Muscle of leg (tissue), 11 donors: ENCODE measurements around the gene SLC2A11. TPM values are rescaled to one million over a fixed set of nuclear protein-coding genes. Genes with fewer than 3 reads are reported as not detected.
"Not testable (repeated sequence)": the region's sequence is repeated elsewhere in the genome, so short reads cannot be mapped to it uniquely, and the experiment has no call there.

Experiments
- DNase-seq: peaks from one replicate; pipeline ENCODE4 v3.0.0; 2013
- H3K27ac ChIP-seq: one replicate; pipeline ENCODE4 v1.5.1; 2013; ENCODE audit warnings: mild to moderate bottlenecking, low read length, control low read depth
- H3K27me3 ChIP-seq: one replicate; pipeline ENCODE4 v1.6.1; 2013; ENCODE audit warnings: low read length; ENCODE audit not compliant: control insufficient read depth, insufficient read depth
- H3K36me3 ChIP-seq: one replicate; pipeline ENCODE4 v1.6.1; 2013; ENCODE audit warnings: low read length; ENCODE audit not compliant: control insufficient read depth, insufficient read depth
- H3K4me1 ChIP-seq: one replicate; pipeline ENCODE4 v1.6.1; 2013; ENCODE audit warnings: low read length; ENCODE audit not compliant: control insufficient read depth, insufficient read depth
- H3K4me3 ChIP-seq: one replicate; pipeline ENCODE4 v1.5.1; 2013; ENCODE audit warnings: low read length, control low read depth
- H3K9me3 ChIP-seq: replicated peaks from 2 replicates; pipeline ENCODE4 v1.6.1; 2013; ENCODE audit warnings: low read depth, low read length; ENCODE audit not compliant: control insufficient read depth
- WGBS: methylation state at CpG from one replicate; pipeline ENCODE4 v1.1.5; 2013; ENCODE audit warnings: missing lambda C conversion rate; ENCODE audit not compliant: insufficient coverage; 5-methylcytosine and 5-hydroxymethylcytosine counted together
- polyA plus RNA-seq, 8 donors: library from polyadenylated mRNA; unstranded; fragments of 120-200 nt; gene quantifications; one replicate each; pipeline versions ENCODE4 v1.2.1 to v1.2.3, GENCODE V29; 2013; ENCODE audit warnings: inconsistent platforms in 1 of 8, low replicate concordance in 1 of 8; ENCODE audit not compliant: insufficient read length in 8 of 8, insufficient read depth in 1 of 8
- total RNA-seq: library from RNA; stranded (reverse); fragments of 120-200 nt; gene quantifications from one replicate; pipeline ENCODE4 v1.2.4, GENCODE V29; 2013

Gene SLC2A11
- total and polyA plus RNA-seq, 9 donors = 2.8 to 8.4 (median 6.2) TPM

GRCh38 chr22:23920267-23920611, 62.6 kb downstream of the SLC2A11 start:
- not testable (repeated sequence) for H3K9me3 ChIP-seq, H3K4me3 ChIP-seq, H3K27me3 ChIP-seq, H3K4me1 ChIP-seq, DNase-seq, H3K27ac ChIP-seq
- WGBS = no CpG with 5 or more reads among the region's 1 CpG
- H3K36me3 ChIP-seq = peaks cover 12% of the 10 kb centered on the region

- Histone ChIP-seq H3K36me3 (peaks cover 18% of the 10 kb centered on the region), H3K9me3 (peaks cover 12% of the 10 kb centered on the region)
- not testable (repeated sequence) for H3K4me1 ChIP-seq, H3K27ac ChIP-seq, H3K4me3 ChIP-seq, DNase-seq, H3K27me3 ChIP-seq
- 91% methylated on average over 6 of the region's 13 CpGs for WGBS
Observed at GRCh38 chr22:23921586-23922201, 64.0 kb downstream of the SLC2A11 start.

- peaks cover 12% of the 10 kb centered on the region for H3K9me3 ChIP-seq
- peaks cover 18% of the 10 kb centered on the region for H3K36me3 ChIP-seq
- no peak for DNase-seq
- H3K4me1 ChIP-seq = no peaks in the 10 kb centered on the region
- H3K27ac ChIP-seq = no peak overlapping the region
- no peak overlapping the region for H3K4me3 ChIP-seq
- no peaks in the 10 kb centered on the region for H3K27me3 ChIP-seq
- no CpG with 5 or more reads among the region's 2 CpGs for WGBS
Observed at GRCh38 chr22:23922921-23923320, 65.2 kb downstream of the SLC2A11 start.

- Histone ChIP-seq H3K4me1 (peaks cover 5% of the 10 kb centered on the region), H3K4me3 (no peak overlapping the region), H3K27ac (no peak overlapping the region), H3K9me3 (peaks cover 12% of the 10 kb centered on the region), H3K36me3 (peaks cover 25% of the 10 kb centered on the region), H3K27me3 (no peaks in the 10 kb centered on the region)
- DNase-seq = no peak
- WGBS = 85% methylated on average over 4 of the region's 6 CpGs
Observed at GRCh38 chr22:23925020-23925606, 67.4 kb downstream of the SLC2A11 start.

GRCh38 chr22:23926561-23926960, 68.9 kb downstream of the SLC2A11 start:
- 90% methylated on average over 6 of the region's 14 CpGs for WGBS
- H3K9me3 ChIP-seq = peaks cover 12% of the 10 kb centered on the region
- H3K27ac ChIP-seq = no peak overlapping the region
- H3K36me3 ChIP-seq = peaks cover 28% of the 10 kb centered on the region
- H3K4me3 ChIP-seq = no peak overlapping the region
- no peaks in the 10 kb centered on the region for H3K27me3 ChIP-seq
- no peak for DNase-seq
- H3K4me1 ChIP-seq = peaks cover 5% of the 10 kb centered on the region

Other genes with a start within 250 kb of the SLC2A11 start
- gene DRICH1, start 225.6 kb upstream of the SLC2A11 start, total RNA-seq = 0.71 TPM
- gene DRICH1, start 225.6 kb upstream of the SLC2A11 start, polyA plus RNA-seq = 1 to 10 TPM in 1 of 8 donors, under 1 TPM in 7; 0.43 to 1.1 (median 0.48) TPM
- gene RGL4, start 166.9 kb upstream of the SLC2A11 start, total RNA-seq = 0.13 TPM
- 1 to 10 TPM in 7 of 8 donors, under 1 TPM in 1; 0.84 to 2.4 (median 1.4) TPM for gene RGL4, start 166.9 kb upstream of the SLC2A11 start, polyA plus RNA-seq
- gene ZNF70, start 106.8 kb upstream of the SLC2A11 start, total RNA-seq = 5.2 TPM
- 1 to 10 TPM; 3.9 to 6.9 (median 4.9) TPM for gene ZNF70, start 106.8 kb upstream of the SLC2A11 start, polyA plus RNA-seq
- 0.40 TPM for gene VPREB3, start 103.5 kb upstream of the SLC2A11 start, total RNA-seq
- 1 to 10 TPM in 5 of 8 donors, under 1 TPM in 2, not detected in 1; 0.60 to 2.1 (median 1.1) TPM for gene VPREB3, start 103.5 kb upstream of the SLC2A11 start, polyA plus RNA-seq
- 0.66 TPM for gene C22orf15, start 94.9 kb upstream of the SLC2A11 start, total RNA-seq
- under 1 TPM; 0.14 to 0.65 (median 0.43) TPM for gene C22orf15, start 94.9 kb upstream of the SLC2A11 start, polyA plus RNA-seq
- gene CHCHD10, start 89.9 kb upstream of the SLC2A11 start, total RNA-seq = 47.8 TPM
- gene CHCHD10, start 89.9 kb upstream of the SLC2A11 start, polyA plus RNA-seq = 10 to 100 TPM; 36.7 to 78.7 (median 50.0) TPM
- 8.9 TPM for gene MMP11, start 85.0 kb upstream of the SLC2A11 start, total RNA-seq
- gene MMP11, start 85.0 kb upstream of the SLC2A11 start, polyA plus RNA-seq = 10 to 100 TPM in 5 of 8 donors, 1 to 10 TPM in 3; 5.6 to 16.8 (median 12.1) TPM
- gene SMARCB1, start 70.9 kb upstream of the SLC2A11 start, total RNA-seq = 43.0 TPM
- 100 to 1,000 TPM in 2 of 8 donors, 10 to 100 TPM in 6; 62.4 to 114 (median 84.7) TPM for gene SMARCB1, start 70.9 kb upstream of the SLC2A11 start, polyA plus RNA-seq
- 0.62 TPM for gene DERL3, start 18.9 kb upstream of the SLC2A11 start, total RNA-seq
- gene DERL3, start 18.9 kb upstream of the SLC2A11 start, polyA plus RNA-seq = 1 to 10 TPM in 6 of 8 donors, under 1 TPM in 2; 0.76 to 1.8 (median 1.5) TPM
- 179 TPM for gene MIF, start 36.5 kb downstream of the SLC2A11 start, total RNA-seq
- 100 to 1,000 TPM; 123 to 209 (median 180) TPM for gene MIF, start 36.5 kb downstream of the SLC2A11 start, polyA plus RNA-seq
- 4.5 TPM for gene GSTT2B, start 103.3 kb downstream of the SLC2A11 start, total RNA-seq
- 10 to 100 TPM in 2 of 8 donors, 1 to 10 TPM in 6; 1.4 to 44.5 (median 6.5) TPM for gene GSTT2B, start 103.3 kb downstream of the SLC2A11 start, polyA plus RNA-seq
- gene DDTL, start 109.0 kb downstream of the SLC2A11 start, total RNA-seq = 0.80 TPM
- 1 to 10 TPM; 2.9 to 6.5 (median 4.1) TPM for gene DDTL, start 109.0 kb downstream of the SLC2A11 start, polyA plus RNA-seq
- gene DDT, start 116.6 kb downstream of the SLC2A11 start, total RNA-seq = 70.3 TPM
- 10 to 100 TPM; 39.8 to 78.8 (median 58.3) TPM for gene DDT, start 116.6 kb downstream of the SLC2A11 start, polyA plus RNA-seq
- gene GSTT2, start 122.3 kb downstream of the SLC2A11 start, total RNA-seq = 0.18 TPM
- 1 to 10 TPM in 4 of 8 donors, under 1 TPM in 3, not detected in 1; 0.28 to 2.0 (median 1.0) TPM for gene GSTT2, start 122.3 kb downstream of the SLC2A11 start, polyA plus RNA-seq
- not detected for gene GSTT4, start 147.6 kb downstream of the SLC2A11 start, total RNA-seq
- under 1 TPM in 1 of 8 donors, not detected in 7; 0.12 TPM for gene GSTT4, start 147.6 kb downstream of the SLC2A11 start, polyA plus RNA-seq
- gene CABIN1, start 153.4 kb downstream of the SLC2A11 start, total RNA-seq = 24.4 TPM
- gene CABIN1, start 153.4 kb downstream of the SLC2A11 start, polyA plus RNA-seq = 10 to 100 TPM; 25.9 to 38.2 (median 30.1) TPM